ENCODE data around the gene ARPC2.

DNA sequence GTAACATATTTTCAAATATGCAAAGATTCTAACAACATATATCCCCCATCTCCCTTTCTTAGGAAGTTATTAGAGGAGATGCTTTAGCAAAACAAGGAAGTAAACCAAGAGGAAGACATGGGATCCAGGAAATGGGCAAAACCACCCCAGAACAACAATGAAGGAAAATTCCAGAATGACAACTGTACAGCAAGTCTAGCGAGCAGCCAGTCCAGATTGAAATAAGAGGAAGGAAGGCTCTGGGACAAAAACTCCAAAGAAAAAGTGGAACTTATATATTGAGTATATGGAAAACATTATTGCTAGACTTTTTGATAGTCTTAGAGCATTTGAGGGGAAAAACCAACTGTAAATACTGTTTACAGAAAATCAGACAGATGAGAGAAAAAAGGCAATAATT, 2.9 kb upstream of the ARPC2 start:
- TF ChIP-seq, protein P1, sequence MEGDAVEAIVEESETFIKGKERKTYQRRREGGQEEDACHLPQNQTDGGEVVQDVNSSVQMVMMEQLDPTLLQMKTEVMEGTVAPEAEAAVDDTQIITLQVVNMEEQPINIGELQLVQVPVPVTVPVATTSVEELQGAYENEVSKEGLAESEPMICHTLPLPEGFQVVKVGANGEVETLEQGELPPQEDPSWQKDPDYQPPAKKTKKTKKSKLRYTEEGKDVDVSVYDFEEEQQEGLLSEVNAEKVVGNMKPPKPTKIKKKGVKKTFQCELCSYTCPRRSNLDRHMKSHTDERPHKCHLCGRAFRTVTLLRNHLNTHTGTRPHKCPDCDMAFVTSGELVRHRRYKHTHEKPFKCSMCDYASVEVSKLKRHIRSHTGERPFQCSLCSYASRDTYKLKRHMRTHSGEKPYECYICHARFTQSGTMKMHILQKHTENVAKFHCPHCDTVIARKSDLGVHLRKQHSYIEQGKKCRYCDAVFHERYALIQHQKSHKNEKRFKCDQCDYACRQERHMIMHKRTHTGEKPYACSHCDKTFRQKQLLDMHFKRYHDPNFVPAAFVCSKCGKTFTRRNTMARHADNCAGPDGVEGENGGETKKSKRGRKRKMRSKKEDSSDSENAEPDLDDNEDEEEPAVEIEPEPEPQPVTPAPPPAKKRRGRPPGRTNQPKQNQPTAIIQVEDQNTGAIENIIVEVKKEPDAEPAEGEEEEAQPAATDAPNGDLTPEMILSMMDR (IDR thresholded peaks at IDR 0.05), result no peak
- no peak for TF ChIP-seq POLR2A (IDR thresholded peaks at IDR 0.05)
